Measurements from ENCODE around the gene CCDC54.

The CCDC54 gene

DNA sequence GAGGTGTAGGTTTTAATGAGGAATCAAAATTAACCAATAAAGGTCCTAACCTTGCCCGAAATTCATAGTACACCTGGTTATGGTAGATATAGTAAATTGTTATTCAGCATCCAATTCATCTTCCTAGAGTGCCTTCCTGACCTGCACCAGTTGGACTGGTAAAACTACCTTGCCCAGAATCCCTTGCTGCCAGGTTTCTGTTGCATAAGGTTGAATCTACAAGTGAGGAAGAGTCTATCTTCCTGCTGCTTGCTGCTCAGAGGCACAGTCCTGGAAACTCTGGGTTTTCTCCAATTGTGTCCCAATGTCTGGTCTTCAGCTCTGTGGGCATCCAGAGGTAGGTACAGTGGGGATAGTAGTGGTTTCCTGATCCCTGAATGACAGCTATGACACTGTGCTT is 17.3 kb downstream of the CCDC54 start:
- peak; percentile 20 for DNase-seq

DNA sequence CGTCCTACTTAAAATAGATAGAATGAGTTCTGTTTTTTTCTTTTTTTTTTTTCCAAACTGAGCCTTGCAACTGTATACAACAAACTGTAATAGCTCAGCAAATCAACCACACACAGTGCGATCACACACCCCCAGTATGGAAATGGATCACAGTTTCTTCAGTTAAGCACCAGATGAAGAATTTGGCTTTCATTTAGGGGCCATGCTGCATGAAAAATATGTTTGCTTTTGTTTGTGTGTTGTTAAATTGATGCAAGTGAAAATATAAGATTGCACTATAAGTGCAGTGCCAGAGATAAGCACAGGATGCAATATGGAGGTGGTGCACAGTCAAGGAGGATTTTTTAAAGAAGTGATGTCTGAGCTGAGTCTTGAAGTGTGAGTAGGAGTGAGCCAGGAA is 17.8 kb downstream of the CCDC54 start:
- no peak for DNase-seq

DNA sequence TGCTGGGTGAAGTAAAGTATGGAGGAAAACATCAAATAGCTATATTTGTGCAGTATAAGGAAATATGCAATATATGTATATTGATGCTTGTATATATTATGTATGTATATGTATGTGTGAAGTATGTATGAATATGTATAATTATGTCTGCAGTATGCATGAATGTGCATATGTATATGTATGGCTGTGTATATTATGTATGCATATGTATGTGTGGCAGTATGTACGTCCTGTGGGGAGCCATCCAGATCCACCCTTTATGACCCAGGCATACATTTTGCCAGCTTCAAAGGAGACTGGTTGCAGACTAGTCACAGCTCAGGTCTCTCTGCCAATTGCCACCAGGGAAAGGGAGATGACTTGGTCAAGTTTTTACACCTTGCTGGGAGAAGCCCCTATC is 24.1 kb downstream of the CCDC54 start:
- no peak for DNase-seq

DNA sequence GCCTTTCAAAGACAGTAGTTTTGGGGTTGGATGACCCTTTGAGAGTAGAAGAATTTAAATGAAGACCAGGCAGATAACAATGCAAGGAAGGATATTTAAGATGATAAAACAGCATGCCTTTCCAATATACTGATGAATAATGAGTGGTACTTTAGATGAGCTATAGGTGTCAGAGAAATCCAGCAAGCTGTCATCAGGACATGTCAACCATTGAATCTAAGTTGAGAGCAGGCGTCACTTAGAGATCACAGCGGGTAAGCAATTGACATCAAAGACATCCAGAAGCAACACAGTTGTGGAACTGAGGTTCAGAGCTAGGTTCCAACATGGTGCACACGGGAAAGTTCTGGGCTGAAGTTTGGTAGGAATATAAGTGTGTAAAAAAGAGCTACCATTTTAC is 25.0 kb downstream of the CCDC54 start:
- DNase-seq, result no peak

DNA sequence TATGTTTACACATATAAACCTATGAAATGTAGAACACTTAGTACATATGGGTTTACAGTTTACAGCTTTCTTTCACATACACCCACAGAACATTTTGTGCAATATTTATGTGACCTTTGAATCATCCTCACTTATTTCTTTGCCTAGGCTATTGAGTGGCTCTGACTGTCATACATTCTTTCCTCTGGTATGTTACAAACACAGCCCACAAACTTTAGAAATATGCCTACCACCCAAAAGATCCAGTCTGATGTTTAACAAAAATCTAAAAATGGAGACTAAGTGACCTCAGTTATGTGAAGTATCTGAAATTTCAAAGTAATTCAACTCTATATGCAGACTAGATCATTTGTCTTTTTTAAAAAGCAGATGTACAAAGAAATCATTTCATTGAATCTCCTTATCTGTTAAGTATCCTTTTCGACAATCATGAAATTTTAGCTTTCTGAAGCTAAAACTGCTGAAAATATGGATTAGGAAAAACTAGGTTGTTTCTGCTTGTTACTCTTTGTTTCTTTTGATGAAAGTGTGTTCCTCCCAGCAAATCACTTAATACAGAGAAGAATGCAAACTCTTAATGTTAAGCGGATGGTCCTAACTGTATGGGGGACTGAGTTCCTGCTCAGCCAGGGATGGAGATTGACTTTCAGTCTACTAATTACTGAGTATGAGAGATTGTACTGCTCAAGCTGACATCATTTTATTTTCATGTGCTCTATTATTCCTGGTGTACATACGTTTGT is 27.7 kb downstream of the CCDC54 start:
- DNase-seq, result no peak

DNA sequence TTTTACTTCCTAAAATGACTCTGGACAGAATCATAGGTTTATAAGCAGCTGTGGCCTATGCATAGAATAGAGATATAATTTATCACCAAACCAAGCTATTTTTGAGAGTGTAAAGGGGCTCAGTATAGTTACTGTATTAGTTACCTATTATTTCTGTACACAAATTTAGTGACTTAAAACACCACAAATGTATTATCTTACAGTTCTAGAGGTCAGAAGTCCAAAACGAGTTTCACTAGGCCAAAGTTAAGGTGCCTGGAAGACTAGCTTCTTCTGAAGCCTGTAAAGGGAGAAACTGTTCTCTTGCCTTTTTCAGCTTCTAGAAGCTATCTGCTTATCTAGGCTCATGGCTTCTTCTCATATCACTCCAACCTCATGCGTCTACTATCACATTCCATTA is 30.1 kb downstream of the CCDC54 start:
- DNase-seq, result peak; percentile 25

DNA sequence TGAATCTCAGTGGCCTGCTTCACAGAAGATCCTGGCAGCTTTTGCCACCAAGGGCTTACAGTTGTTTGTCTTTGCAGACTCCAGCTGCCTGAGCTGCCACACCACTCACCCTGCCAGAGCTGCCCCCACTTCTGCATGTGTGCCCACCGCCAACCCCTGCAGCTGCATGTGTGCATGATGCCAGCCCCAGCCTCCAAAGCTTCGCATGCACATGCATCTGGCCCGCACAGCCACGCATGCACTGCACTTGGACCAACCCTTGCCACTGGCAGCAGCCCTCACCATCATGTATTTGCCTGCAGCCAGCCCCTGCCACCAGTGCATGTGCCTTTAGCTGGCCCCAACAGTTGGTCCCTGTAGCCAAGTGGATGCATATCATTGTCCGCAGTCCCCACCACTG is 31.3 kb downstream of the CCDC54 start:
- DNase-seq, result no peak

DNA sequence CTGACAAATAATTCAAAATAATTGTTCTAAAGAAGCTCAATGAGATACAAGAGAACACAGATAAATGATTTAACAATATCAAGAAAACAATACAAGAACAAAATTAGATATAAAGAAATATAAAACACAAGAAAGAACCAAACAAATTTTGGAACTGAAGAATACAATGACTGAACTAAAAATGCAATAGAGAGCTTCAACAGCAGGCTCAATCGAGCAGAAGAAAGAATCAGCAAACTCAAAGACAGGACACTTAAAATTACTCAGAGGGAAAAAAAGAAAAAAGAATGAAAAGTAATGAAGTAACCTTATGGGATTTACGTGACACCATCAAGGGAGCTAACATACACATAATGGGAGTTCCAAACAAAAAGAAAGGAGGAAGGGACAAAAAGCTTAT is 32.1 kb downstream of the CCDC54 start:
- no peak for DNase-seq

DNA sequence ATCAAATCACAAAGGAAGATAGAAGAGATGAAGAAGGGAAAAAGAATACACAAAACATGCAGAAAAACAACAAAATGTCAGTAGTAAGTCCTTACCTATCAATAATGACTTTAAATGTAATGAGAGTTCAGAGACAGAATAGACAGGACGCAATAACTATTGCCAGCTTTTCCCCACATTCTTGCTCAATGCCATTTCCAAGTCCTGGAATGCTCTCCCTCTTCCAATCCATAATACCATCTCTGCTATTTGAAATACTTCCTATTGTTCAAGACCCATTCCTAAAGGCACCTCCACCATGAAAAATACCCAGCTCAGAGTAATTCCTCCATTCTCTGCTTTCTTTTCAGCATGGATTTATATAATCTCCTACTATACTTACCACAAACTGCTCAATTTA is 33.4 kb downstream of the CCDC54 start:
- no peak for DNase-seq

DNA sequence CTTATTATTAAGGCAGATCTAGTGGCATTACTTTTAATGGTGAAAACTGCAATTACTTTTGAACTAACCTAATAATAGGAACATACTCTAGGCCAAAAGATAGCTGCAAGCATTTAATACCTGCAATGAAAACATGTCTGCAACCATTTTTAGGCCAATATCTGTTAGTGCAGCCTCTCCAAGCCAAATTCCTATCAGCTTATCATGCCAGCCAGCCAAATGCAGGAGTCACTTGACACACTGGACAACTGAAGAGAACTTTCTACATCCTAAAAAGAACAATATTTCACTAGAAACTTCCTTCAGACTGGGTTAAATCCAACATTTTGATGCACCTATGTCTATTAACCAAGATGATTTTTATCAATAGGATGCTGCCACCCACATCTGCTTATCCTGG is 33.8 kb downstream of the CCDC54 start:
- DNase-seq, result peak; percentile 42

DNA sequence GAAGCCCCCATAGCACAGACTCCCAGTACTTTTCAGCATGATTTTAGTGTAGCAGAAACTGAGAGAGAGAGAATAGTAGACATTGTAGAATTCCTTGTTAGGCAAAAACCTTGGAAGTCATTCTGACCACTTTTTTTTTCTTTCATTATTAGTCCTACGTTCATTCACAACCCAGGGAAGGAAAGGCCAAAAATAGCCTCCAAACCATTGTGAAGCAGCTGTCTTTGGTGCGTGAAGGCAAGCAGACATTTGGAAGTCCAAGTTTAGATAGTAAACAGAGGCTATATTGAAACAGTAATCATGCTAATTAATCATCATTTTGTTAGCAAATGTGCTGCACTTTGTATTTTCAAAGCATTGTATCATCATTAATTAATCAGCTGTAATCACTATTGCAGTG is 34.5 kb downstream of the CCDC54 start:
- DNase-seq, result no peak

DNA sequence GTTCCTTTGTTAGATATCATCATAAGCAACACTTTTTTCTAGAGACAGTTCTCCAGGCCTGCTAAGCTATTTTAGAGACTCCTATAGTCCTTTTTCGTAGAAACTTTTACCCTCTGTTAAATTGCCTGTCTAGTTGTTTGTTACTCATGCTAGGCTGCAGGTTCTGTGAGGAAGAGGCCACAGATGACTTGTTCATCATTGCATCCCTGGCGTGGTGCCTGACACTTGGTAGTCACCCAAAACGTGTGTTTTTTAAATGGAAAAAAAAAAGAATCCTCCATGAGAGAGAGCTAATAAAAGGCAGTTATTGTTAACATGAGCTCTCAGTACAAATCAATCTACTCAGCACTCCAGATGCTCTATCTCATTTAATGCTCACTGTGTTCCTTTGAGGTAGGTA is 35.1 kb downstream of the CCDC54 start:
- DNase-seq, result no peak

DNA sequence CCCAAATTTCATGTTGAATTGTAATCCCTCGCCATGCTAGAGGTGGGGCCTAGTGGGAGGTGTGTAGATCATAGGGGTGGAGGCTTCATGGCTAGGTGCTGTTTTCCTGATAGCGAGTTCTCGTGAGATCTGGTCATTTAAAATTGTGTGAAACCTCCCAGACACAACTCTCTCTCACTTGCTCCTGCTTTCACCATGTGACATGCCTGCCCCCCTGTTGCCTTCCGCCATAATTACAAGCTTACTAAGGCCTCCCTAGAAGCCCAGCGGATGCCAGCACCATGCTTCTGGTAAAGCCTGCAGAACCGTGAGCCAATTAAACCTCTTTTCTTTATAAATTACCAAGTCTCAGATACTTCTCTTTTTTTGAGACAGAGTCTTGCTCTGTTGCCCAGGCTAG is 36.0 kb downstream of the CCDC54 start:
- no peak for DNase-seq

DNA sequence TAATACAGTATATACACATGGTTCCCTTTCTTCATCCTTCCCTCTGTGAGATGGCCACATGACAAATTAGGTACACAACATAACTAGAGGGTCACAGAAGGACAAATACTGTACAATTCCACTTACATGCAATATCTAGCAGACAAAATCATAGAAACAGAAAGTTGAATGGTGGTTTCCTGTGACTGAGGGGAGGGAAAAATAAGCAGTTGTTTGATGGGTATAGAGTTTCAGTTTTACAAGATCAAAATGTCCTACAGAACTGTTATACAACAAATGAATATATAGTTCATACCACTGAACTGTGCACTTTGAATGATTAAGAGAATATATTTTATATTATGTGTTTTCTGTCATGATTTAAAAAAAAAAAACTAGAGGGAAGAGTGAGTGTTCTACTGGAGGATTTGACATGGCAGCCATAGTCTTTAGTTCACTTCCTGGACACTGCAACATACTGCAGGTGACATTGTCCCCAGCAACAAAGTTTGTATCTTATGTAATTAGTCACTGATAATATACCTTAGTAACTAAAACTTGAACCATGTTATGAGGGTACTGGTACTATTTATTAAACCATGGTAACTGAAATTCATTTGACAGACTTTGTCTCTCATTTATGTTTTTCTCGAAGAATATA is 37.2 kb downstream of the CCDC54 start:
- DNase-seq, result no peak

DNA sequence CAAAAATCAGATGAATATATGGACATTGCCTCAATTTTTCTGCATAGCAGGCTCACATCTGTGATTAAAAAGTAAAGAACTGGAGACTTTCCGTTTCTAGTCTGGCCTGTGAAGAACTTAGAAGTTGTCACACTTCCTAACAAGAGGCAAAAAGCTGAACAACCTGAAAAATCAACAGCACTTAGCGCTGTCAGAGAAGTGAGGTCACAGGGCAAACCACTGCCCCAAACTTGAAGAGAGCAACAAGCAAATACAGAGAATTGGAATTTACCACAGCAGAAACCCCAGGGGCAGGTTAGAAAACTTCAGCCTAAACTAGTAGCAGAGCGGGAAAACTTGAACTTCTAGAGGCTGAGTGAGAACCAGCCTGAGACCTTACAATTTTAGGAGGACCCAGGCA is 38.9 kb downstream of the CCDC54 start:
- no peak for DNase-seq

DNA sequence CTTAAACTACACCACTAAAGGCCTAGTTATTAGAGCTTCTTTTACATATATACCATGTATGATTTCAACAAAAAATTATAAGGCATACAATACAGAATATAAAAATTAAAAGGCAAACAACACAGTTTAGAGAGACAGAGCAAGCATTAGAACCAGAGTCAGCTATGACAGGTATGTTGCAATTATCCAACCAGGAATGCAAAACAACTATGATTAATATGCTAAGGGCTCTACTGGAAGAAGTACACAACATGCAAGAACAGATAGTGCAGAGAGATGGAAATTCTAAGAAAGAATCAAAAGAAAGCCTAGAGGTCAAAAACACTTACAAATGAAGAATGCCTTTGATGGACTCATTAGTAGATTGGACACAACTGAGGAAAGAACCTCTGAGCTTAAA is 39.6 kb downstream of the CCDC54 start:
- DNase-seq, result no peak

DNA sequence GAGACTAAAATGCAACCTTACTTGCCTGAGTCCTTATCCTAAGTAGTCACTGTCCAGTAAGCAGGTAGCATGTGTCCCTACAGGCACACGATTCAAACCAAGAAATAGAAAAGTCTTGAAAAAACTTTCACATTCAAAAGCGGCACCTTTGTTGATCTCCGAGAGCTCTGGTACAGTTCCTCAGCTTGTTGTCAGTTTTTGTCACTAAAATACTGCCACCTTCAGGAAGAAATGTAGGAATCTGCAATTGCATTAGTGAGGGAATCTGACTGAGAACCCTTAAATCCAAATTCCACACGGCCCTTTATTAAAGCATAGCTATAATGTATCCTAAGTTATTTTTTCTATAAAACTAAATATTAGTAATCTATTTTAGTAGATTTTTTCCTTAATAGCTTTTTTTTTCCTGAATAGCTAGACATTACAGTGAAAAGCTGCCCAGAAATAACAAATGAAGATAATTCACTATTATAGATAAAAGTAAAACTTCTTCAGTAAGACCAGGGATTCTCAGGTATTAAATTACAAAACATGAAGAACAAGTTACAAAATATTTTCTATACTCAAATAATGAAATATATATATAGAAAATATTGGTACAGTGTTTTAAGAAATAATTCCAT is 44.0 kb downstream of the CCDC54 start:
- peak; percentile 90 for DNase-seq

DNA sequence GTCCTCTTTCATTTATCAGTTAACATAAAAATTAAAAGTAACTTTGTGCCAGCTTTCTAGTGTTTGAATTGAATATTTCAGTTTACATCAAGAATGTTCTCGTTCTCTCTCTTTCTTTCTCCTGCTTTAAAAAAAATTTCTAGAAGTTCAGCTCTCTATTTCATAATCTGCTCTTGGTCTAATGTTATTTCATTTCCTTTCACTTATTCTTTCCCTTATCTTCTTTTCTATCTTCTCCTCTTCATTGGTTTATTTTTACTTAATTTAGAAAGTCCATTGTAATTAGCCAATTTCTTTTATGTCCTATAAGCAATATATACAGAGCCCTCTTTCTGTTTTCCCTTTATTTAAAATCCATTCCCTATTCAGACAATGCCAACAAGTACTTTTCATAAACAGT is 44.6 kb downstream of the CCDC54 start:
- DNase-seq, result no peak

DNA sequence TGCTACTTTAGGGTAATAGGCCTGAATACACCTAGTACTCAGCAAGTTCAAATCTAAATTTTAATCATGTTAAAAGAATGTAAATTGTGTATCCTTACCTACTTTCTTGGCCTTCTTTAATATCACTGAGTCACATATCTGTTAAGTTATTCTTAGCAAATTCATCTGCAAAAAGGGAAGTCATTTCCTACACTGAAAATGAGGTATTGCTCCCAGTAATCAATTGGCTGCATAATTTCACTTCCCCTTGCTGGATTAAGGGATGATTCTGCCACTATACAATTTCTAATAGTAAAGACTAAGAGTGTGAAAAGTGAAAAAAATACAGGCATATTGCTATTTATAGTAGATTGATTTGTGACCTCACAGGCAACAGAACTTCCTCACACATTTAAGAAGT is 47.8 kb downstream of the CCDC54 start:
- DNase-seq, result peak; percentile 29

DNA sequence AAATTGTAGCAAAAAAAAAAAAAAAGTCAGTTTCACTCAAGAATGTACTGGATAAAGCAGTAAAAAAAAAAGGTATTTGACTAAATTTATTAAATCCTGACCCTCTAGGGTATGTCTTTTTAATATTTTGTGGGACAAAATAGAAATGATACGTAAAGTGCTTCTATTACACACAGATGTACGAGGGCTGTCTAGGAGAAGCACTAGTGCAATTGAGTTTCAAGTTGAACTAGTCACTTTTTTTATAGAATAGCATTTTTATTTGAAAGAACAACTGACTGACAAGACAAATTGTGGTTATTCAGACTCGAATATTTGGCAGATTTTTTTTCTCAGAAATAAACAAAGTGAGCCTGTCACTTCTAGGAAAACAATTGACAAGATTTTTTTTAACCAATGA is 49.0 kb downstream of the CCDC54 start:
- no peak for DNase-seq

All from OCI-M1 (cell line).